SU-DHL-6 (cell line): ENCODE data around the gene RBP3.

Experiments
- CTCF ChIP-seq: fragments of 200-600 bp; sonication (generic); IDR thresholded peaks from one replicate; pipeline ENCODE4 v1.5.1; 2017; ENCODE audit warnings: antibody characterized with exemption, mild to moderate bottlenecking, low read length, moderate library complexity; ENCODE audit not compliant: insufficient read depth, poor library complexity, severe bottlenecking
- EZH2phosphoT487 ChIP-seq: fragments of 200-600 bp; sonication (generic), shearing (Covaris generic); conservative IDR thresholded peaks from 2 replicates; pipeline ENCODE4 v1.6.1; 2018; ENCODE audit warnings: mild to moderate bottlenecking, antibody characterized with exemption, low read length, moderate library complexity, mixed read lengths

- TF ChIP-seq CTCF, result no peak
- TF ChIP-seq EZH2phosphoT487, result no peak
Observed at GRCh38 chr10:47315421-47315820, 32.7 kb upstream of the RBP3 start.
